ENCODE results near the gene KNTC1.

The KNTC1 gene

GRCh38 chr12:122661246-122661645, 134.2 kb downstream of the KNTC1 start:
- TF ChIP-seq, protein P1, sequence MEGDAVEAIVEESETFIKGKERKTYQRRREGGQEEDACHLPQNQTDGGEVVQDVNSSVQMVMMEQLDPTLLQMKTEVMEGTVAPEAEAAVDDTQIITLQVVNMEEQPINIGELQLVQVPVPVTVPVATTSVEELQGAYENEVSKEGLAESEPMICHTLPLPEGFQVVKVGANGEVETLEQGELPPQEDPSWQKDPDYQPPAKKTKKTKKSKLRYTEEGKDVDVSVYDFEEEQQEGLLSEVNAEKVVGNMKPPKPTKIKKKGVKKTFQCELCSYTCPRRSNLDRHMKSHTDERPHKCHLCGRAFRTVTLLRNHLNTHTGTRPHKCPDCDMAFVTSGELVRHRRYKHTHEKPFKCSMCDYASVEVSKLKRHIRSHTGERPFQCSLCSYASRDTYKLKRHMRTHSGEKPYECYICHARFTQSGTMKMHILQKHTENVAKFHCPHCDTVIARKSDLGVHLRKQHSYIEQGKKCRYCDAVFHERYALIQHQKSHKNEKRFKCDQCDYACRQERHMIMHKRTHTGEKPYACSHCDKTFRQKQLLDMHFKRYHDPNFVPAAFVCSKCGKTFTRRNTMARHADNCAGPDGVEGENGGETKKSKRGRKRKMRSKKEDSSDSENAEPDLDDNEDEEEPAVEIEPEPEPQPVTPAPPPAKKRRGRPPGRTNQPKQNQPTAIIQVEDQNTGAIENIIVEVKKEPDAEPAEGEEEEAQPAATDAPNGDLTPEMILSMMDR (IDR thresholded peaks at IDR 0.05; ENCODE audit: borderline replicate concordance, control extremely low read depth, extremely low read depth, insufficient read depth, missing control alignments) = no peak
- no peak for DNase-seq (ENCODE audit: low spot score)
- in situ Hi-C loops (cut with MboI; ENCODE audit: low sequenced_read_pairs, unreplicated experiment) = no loop called here

- in situ Hi-C loops (cut with MboI; ENCODE audit: low sequenced_read_pairs, unreplicated experiment) = no loop called here
- TF ChIP-seq, protein P1 (IDR thresholded peaks at IDR 0.05; ENCODE audit: borderline replicate concordance, control extremely low read depth, extremely low read depth, insufficient read depth, missing control alignments) = no peak
- DNase-seq (ENCODE audit: low spot score) = no peak
Measured at GRCh38 chr12:122661938-122662337, 134.9 kb downstream of the KNTC1 start.

- TF ChIP-seq, protein P1 (IDR thresholded peaks at IDR 0.05; ENCODE audit: borderline replicate concordance, control extremely low read depth, extremely low read depth, insufficient read depth, missing control alignments) = no peak
- no peak for DNase-seq (ENCODE audit: low spot score)
- in situ Hi-C loops (cut with MboI; ENCODE audit: low sequenced_read_pairs, unreplicated experiment) = no loop called here
Measured at GRCh38 chr12:122665349-122665748, 138.3 kb downstream of the KNTC1 start.

- TF ChIP-seq, protein P1 (IDR thresholded peaks at IDR 0.05; ENCODE audit: borderline replicate concordance, control extremely low read depth, extremely low read depth, insufficient read depth, missing control alignments) = no peak
- in situ Hi-C loops (cut with MboI; ENCODE audit: low sequenced_read_pairs, unreplicated experiment) = no loop called here
- no peak for DNase-seq (ENCODE audit: low spot score)
Measured at GRCh38 chr12:122665759-122666158, 138.7 kb downstream of the KNTC1 start.

GRCh38 chr12:122668268-122668667, 141.2 kb downstream of the KNTC1 start:
- TF ChIP-seq, protein P1 (IDR thresholded peaks at IDR 0.05; ENCODE audit: borderline replicate concordance, control extremely low read depth, extremely low read depth, insufficient read depth, missing control alignments) = no peak
- no peak for DNase-seq (ENCODE audit: low spot score)
- in situ Hi-C loops (cut with MboI; ENCODE audit: low sequenced_read_pairs, unreplicated experiment) = no loop called here

DNA sequence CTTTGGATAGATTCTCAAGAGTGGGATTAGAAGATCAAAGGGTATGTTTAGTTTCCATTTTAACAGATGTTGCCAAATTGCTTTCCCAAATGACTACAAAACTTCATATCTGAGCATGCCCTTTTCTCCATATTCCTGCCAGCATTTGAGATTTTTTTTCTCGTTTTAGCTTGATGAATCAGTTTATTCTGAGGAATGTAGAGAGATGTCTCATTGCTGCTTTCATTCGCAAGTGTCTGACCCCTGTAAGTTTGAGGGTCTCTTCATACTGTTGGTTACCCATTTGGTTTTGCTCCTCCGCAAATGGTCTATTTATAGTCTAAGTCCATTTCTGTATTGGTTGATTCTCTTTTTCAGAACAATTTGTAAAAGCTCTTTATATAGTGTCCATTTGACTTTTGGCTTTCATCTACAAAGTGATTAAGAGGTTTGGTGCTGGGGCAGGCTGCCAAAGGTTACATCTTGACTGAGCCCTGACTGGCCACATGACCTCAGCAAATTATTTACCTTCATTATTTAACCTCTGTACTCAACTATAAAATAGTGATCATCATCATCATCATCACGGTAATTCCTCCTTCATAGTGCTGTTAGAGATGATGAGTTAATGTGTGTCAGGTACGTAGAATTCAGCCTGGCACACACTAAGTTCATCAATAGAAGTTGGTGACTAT, 142.5 kb downstream of the KNTC1 start:
- no peak for DNase-seq (ENCODE audit: low spot score)
- TF ChIP-seq, protein P1 (IDR thresholded peaks at IDR 0.05; ENCODE audit: borderline replicate concordance, control extremely low read depth, extremely low read depth, insufficient read depth, missing control alignments) = no peak
- in situ Hi-C loops (cut with MboI; ENCODE audit: low sequenced_read_pairs, unreplicated experiment) = no loop called here
